ENCODE data around the gene TCERG1L. TPM values are rescaled to one million over a fixed set of nuclear protein-coding genes. Genes with fewer than 3 reads are reported as not detected.
A peak's percentile ranks its signal among the peaks of the same experiment; 100 is the strongest.

TCERG1L gene
- polyA plus RNA-seq, 4 donors = 0.31 to 1.8 (median 1.5) TPM

DNA sequence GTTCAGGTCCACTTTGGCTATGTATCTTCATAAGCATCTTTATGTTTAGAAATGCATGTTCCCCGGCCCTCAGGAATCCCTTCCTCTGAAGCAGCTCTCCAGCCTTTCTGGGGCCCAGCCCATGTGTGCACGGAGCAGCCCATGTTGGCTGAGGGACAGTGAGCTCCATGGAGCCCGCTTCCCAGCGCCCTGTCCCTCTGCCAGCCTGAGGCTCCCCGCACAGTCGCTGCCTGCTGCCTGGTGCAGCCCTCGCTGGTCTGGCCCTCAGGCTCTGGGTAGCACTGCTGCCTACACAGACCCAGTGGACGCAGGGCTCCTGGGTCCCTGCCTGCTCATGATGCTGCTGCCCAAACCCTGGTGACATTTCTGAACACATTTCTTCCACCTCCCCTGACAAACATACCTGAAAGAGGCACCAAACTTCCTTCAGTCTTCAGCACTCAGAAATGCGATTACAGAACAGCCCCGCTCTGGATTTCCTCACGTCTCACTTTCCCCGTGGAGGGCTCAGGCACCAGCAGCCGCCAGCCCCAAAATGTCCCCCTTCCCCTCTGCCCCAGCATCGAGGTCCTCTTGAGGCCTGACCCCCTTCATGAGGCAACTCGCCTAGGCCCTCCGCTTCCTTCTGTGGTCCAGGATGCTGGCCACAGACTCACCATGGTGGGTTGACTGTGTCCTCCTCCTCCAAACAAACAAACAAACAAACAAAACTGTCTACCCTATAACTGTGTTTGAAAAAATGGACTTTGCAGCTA lies 5.0 kb upstream of the TCERG1L start:
- DNase-seq (ENCODE audit: low read depth in 4 of 4, low spot score in 3 of 4) = no peak

DNA sequence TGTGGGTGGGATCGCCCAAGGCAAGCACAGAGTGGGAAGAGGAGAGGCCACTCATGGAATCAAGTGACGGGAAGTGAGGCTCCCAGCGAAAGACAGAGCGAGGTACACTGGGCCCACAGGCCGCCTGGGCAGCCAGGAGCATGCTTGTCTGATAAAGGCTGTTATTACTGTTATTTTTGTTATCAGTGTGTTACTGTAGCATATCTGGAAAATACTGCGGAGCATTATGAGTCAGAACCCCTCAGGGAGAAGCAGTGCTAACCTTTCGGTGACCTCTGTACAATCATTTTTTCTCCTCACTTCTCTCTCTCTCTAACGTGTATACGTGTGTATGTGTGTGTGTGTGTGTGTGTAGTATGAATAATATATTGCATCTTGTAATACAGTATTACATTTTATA lies 3.8 kb upstream of the TCERG1L start:
- DNase-seq (ENCODE audit: low read depth in 4 of 4, low spot score in 3 of 4) = no peak

GRCh38 chr10:131314799-131315198 lies 3.3 kb upstream of the TCERG1L start:
- DNase-seq (ENCODE audit: low read depth in 4 of 4, low spot score in 3 of 4) = no peak

GRCh38 chr10:131314148-131314547 lies 2.6 kb upstream of the TCERG1L start:
- DNase-seq (ENCODE audit: low read depth in 4 of 4, low spot score in 3 of 4) = no peak

DNA sequence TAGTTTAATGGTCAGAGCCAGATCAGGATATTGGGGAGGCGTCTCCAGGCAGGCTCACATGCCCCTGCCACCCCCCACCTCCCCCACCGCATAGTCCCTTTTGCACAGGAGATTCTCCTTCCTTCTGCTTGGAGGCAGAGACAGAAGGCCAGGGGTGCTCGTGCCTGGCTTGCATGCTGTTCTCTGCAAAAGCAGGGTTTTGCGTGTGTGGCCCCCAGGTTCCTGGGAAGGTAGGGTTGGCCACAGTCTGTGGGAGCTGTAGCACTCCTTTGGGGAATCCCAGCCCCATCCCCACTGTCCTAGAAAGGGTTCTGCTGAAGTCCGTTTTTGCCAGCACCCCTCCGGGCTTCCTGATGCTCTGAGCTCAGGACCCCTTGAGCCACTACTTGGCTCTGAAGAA lies 1.9 kb upstream of the TCERG1L start:
- no peak for DNase-seq (ENCODE audit: low read depth in 4 of 4, low spot score in 3 of 4)

- peak; percentile 43 to 54 (median 44) for DNase-seq (ENCODE audit: low read depth in 4 of 4, low spot score in 3 of 4)
These were observed 936 bp upstream of the TCERG1L start for GRCh38 chr10:131312478-131312836.

- no peak for DNase-seq (ENCODE audit: low read depth in 4 of 4, low spot score in 3 of 4)
These were observed 190 bp downstream of the TCERG1L start for GRCh38 chr10:131311402-131311660.

DNA sequence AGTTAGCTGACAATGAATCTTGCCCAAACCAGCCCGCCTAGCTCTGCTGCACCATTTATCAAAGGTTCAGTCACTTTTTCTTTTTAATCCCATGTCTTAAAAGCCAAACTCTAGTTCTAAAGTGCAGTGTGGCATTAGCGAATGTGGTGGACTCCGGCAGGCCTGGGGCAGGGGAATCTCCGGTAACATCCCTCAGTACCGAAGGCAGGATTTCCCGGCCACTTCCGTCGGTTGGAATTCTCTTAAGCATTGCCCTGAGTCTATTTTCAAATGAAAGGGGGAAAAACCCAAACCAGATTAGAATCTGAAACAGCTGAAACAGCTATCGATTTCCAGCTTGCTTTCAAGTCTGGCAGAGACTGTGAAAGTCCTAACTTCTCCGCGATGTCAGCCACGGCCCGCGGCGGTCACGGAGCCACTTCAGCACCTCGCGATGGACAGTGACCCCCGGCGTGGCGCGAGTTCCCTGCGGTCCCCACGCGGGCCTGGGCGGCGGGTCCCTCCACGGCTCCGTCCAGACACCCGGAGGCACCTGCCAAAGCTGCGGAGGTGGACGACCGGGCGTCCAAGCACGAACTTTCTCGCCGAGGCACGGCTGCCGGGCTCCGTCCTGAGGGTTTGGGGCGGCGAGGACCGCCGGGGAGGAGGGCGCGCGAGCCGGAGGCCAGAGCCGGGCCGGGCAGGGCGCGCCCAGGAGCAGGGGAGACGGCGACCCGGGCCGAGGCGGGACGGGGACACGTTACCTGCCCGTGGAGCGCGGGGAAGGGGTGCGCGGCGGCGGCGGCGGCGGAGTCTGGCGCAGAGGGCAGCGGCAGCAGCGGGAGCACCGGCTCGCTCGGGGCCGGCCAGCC lies 745 bp downstream of the TCERG1L start:
- DNase-seq (ENCODE audit: low read depth in 4 of 4, low spot score in 3 of 4) = no peak

- DNase-seq (ENCODE audit: low read depth in 4 of 4, low spot score in 3 of 4) = no peak
These were observed 1.4 kb downstream of the TCERG1L start for GRCh38 chr10:131310142-131310541.

DNA sequence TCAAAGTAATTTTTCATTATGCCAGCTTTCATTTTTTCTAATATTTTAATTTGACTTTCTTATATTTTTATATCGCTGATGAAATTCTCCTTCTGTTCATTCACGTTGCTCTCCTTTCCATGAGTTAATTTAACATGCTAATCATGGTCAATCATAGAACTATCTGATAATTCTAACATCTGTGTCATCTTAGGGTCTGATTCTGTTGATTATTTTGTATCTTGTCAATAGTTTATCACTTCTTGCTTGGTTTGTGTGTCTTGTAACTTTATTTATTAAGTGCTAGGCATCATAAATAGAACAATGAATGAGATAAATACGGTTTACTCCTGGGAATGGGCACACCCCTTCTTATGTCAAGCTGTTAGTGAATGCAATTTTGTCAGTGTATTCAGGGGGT lies 11.0 kb downstream of the TCERG1L start:
- DNase-seq (ENCODE audit: low read depth in 4 of 4, low spot score in 3 of 4) = no peak

- DNase-seq (ENCODE audit: low read depth in 4 of 4, low spot score in 3 of 4) = no peak
These were observed 20.7 kb downstream of the TCERG1L start for GRCh38 chr10:131290781-131291180.

DNA sequence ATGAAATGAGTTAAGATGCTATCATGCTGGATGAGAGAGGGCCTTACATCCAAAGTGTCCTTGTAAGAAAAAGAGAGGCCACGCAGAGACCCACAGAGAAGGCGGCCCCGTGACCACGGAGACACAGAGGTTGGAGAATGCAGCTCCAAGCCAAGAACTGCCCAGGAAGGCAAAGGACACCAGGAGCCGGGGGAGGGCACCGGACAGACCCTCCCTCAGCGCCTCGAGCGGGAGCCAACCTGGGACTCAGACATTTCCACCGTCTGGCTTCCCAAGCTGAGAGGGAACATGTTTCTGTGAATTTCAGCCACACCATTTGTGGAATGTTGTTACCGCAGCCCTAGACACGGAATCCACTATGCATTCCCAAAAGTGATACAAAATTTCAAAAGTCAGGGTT lies 22.9 kb downstream of the TCERG1L start:
- no peak for DNase-seq (ENCODE audit: low read depth in 4 of 4, low spot score in 3 of 4)

- no peak for DNase-seq (ENCODE audit: low read depth in 4 of 4, low spot score in 3 of 4)
These were observed 28.6 kb downstream of the TCERG1L start for GRCh38 chr10:131282961-131283360.

DNA sequence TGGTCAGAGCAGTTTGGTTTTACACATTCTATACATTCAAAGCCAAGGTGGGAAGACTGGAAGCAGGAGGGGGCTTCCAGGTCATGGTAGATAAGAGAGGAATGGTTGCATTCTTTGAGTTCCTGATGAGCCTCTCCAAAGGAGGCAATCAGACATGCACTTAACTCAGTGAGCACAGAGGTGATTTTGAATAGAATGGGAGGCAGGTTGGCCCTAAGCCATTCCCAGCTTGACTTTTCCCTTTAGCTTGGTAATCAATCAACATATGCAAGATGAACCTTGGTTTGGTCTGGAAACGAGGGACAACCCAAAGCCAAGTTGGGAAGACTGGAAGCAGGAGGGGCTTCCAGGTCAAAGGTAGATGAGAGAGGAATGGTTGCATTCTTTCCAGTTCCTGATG lies 31.4 kb downstream of the TCERG1L start:
- no peak for DNase-seq (ENCODE audit: low read depth in 4 of 4, low spot score in 3 of 4)

GRCh38 chr10:131279516-131279915 lies 32.0 kb downstream of the TCERG1L start:
- DNase-seq (ENCODE audit: low read depth in 4 of 4, low spot score in 3 of 4) = no peak

- no peak for DNase-seq (ENCODE audit: low read depth in 4 of 4, low spot score in 3 of 4)
These were observed 33.6 kb downstream of the TCERG1L start for GRCh38 chr10:131277969-131278368.

DNA sequence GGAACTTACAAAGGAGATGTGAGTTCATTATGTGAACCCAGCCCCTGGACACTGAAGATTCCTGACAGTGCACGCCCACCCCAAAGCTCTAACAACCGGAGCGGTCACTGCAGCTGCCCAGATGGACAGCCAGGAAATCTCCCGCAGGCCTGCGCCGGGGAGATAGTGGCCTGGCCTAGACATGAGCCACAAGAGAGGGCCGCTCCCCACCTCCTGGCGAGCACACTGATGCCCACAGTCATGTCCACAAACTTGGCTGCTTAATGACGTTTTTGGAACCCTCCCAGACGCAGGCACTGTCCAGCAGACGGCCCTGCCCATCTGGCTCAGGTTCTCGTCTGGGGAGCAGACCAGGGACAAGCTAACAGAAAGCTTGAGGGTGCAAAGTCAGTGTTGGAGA lies 34.2 kb downstream of the TCERG1L start:
- no peak for DNase-seq (ENCODE audit: low read depth in 4 of 4, low spot score in 3 of 4)

GRCh38 chr10:131275691-131276090 lies 35.8 kb downstream of the TCERG1L start:
- no peak for DNase-seq (ENCODE audit: low read depth in 4 of 4, low spot score in 3 of 4)

DNA sequence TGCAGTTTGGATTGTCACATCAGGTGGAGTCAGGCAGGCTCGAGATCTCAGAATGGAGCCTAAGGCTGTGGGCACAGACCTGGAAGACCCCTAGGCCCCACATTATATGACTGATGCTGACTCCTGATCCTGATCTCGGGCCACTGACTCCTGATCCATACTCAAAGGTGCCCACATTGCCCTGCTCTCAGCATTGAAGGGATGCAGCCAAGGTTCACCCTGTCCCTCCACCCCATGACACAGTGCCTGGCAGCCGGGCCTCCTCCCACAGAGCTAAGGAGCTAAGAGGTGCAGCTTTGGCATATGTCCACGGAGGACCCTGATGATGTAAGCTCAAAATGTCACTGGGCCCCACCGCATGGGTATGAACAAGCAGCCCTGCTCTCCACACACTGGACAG lies 36.6 kb downstream of the TCERG1L start:
- no peak for DNase-seq (ENCODE audit: low read depth in 4 of 4, low spot score in 3 of 4)

- no peak for DNase-seq (ENCODE audit: low read depth in 4 of 4, low spot score in 3 of 4)
These were observed 37.2 kb downstream of the TCERG1L start for GRCh38 chr10:131274133-131274880.

DNA sequence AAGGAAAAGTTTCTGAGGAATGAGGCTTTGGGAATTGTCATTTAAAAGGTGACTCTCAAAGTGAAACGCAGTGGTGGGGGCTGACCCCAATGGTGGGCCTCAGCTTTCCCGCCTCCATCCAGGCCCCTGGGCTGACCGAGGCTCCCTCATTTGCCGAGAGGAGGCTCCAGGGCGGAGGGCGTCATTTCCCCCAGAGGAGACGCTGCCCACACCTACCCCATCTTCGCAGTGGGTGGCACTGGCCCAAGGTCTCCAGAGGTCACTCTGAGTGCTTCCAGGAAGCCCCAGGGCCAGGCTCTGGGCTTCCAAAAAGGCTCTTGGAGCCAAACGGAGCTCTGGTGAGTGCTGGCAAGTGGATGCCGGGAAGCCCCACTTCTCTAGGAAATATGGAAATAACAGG lies 38.0 kb downstream of the TCERG1L start:
- no peak for DNase-seq (ENCODE audit: low read depth in 4 of 4, low spot score in 3 of 4)
